ENCODE measurements around the gene OBSCN. TPM values are rescaled to one million over a fixed set of nuclear protein-coding genes. Genes with fewer than 3 reads are reported as not detected.

Gene OBSCN
- total RNA-seq, 1 experiment from 2014 or later = 5.6 TPM

GRCh38 chr1:228366866-228367741 is 159.3 kb downstream of the OBSCN start:
- no peaks in the 10 kb centered on the region for H3K27me3 ChIP-seq (replicated peaks; ENCODE audit: control insufficient read depth, insufficient read depth, low read length)
- Mint-ChIP-seq H3K36me3 (ENCODE audit: insufficient read depth, unreplicated experiment) (peaks cover 4% of the 10 kb centered on the region), H3K27ac (ENCODE audit: unreplicated experiment) (no peak overlapping the region), H3K4me3 (ENCODE audit: unreplicated experiment) (no peak overlapping the region), H3K9me3 (ENCODE audit: unreplicated experiment) (no peaks in the 10 kb centered on the region), H3K27me3 (ENCODE audit: insufficient read depth, unreplicated experiment) (no peaks in the 10 kb centered on the region), H3K4me1 (ENCODE audit: low read depth, unreplicated experiment) (peaks cover 6% of the 10 kb centered on the region)
- intact Hi-C loops (cut with micrococcal nuclease; ENCODE audit: unreplicated experiment) = no loop called here
- no peaks in the 10 kb centered on the region for H3K36me3 ChIP-seq (ENCODE audit: control insufficient read depth, insufficient read depth, low read length)
- peaks cover 22% of the 10 kb centered on the region for H3K4me1 ChIP-seq
- no peak overlapping the region for H3K4me3 ChIP-seq (ENCODE audit: low read depth, low read length)
- ChIA-PET POLR2A (interaction anchor here (0.6 kb wide), 1 partner anchor 448 kb away, joined by 5 read pairs; no protein-coding TSS in a partner anchor), CTCF (interaction anchor here (0.8 kb wide), 1 partner anchor 105 kb away, joined by 3 read pairs; no protein-coding TSS in a partner anchor)
- TF ChIP-seq CTCF (IDR thresholded peaks at IDR 0.05; ENCODE audit: insufficient read depth in 1 of 2, low read depth in 1 of 2, low read length in 1 of 2, severe bottlenecking in 1 of 2, unreplicated experiment in 1 of 2) = no peak
- H3K9me3 ChIP-seq = no peaks in the 10 kb centered on the region
- BruUV-seq (replicated peaks) = no TSS peak
- peak in 1 of 2 experiments; percentile 32 for DNase-seq

DNA sequence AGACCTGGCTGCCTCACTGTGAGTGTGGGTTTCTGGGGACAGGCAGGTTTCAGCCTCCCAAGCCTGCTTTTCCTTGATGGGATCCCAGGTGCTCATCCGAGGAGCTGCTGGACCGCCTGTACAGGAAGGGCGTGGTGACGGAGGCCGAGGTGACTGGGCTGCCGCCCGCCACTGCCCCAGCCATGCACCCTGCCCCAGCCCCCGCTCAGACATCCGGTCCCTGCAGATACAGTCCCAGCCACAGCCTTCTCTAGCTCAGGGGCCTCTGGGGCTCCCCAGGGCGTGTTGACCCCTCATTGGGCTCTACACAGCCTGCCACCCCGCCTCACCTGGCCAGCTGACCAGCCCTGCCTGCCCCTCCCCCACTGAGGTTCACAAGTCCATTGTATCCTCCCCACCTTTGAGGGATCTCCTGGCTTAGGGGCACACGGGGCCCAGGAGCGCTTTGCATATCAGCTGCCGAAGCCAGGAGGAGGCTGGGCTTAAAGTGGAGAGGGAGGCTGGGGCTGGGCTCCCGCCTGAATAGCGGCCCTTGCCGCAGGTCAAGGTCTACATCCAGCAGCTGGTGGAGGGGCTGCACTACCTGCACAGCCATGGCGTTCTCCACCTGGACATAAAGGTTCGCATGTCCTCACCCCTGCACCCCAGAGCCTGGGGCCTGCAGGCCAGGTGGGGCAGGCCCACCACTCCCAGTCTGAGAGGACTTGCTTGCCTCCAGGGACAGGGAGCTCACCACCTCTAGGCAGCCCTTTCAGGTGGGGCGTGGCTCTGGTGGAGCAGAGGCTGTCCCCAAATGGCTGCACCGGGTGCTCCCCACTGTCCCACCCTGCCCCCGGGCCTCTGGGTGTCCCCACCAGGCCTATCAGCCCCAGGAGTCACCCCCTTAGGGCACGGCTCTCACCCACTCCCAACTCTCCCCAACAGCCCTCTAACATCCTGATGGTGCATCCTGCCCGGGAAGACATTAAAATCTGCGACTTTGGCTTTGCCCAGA is 160.3 kb downstream of the OBSCN start:
- BruUV-seq (replicated peaks) = no TSS peak
- no peaks in the 10 kb centered on the region for H3K27me3 ChIP-seq (replicated peaks; ENCODE audit: control insufficient read depth, insufficient read depth, low read length)
- peak; percentile 62 to 92 for DNase-seq
- ChIA-PET CTCF (interaction anchor here (0.8 kb wide), 1 partner anchor 104 kb away, joined by 3 read pairs; no protein-coding TSS in a partner anchor), POLR2A (interaction anchor here (0.6 kb wide), 1 partner anchor 449 kb away, joined by 5 read pairs; no protein-coding TSS in a partner anchor)
- H3K27me3 Mint-ChIP-seq (ENCODE audit: insufficient read depth, unreplicated experiment) = no peaks in the 10 kb centered on the region
- TF ChIP-seq CTCF (IDR thresholded peaks at IDR 0.05; ENCODE audit: insufficient read depth in 1 of 2, low read depth in 1 of 2, low read length in 1 of 2, severe bottlenecking in 1 of 2, unreplicated experiment in 1 of 2) = no peak
- no peaks in the 10 kb centered on the region for H3K36me3 ChIP-seq (ENCODE audit: control insufficient read depth, insufficient read depth, low read length)
- no peaks in the 10 kb centered on the region for H3K9me3 Mint-ChIP-seq (ENCODE audit: unreplicated experiment)
- H3K4me1 Mint-ChIP-seq (ENCODE audit: low read depth, unreplicated experiment) = peaks cover 6% of the 10 kb centered on the region
- no peak overlapping the region for H3K4me3 Mint-ChIP-seq (ENCODE audit: unreplicated experiment)
- no peaks in the 10 kb centered on the region for H3K9me3 ChIP-seq
- no peak overlapping the region for H3K27ac Mint-ChIP-seq (ENCODE audit: unreplicated experiment)
- H3K4me1 ChIP-seq = peaks cover 22% of the 10 kb centered on the region
- intact Hi-C loops (cut with micrococcal nuclease; ENCODE audit: unreplicated experiment) = no loop called here
- peaks cover 4% of the 10 kb centered on the region for H3K36me3 Mint-ChIP-seq (ENCODE audit: insufficient read depth, unreplicated experiment)
- no peak overlapping the region for H3K4me3 ChIP-seq (ENCODE audit: low read depth, low read length)
